ENCODE results near the gene TLR7. TPM values are rescaled to one million over a fixed set of nuclear protein-coding genes. Genes with fewer than 3 reads are reported as not detected.

Gene TLR7
- total and polyA plus RNA-seq, 2 donors (not counting 3 experiments of a cell fraction or from before 2014, with no cell fraction given) = not detected

- ChIA-PET CTCF (interaction anchor here (1.1 kb wide), 1 partner anchor 84 kb away, joined by 3 read pairs; no protein-coding TSS in a partner anchor), POLR2A (no interaction called here)
- H3K9me3 ChIP-seq (replicated peaks; ENCODE audit: control insufficient read depth, insufficient read depth, low read length) = no peaks in the 10 kb centered on the region
- peaks cover 0 to 2% of the 10 kb centered on the region in 2 experiments for H3K27me3 ChIP-seq (ENCODE audit: control insufficient read depth in 2 of 2, insufficient read depth in 2 of 2, low read length in 2 of 2)
- FAIRE-seq = no peak
- intact Hi-C loops (cut with micrococcal nuclease) (no loop called here), dilution Hi-C loops (cut with MboI; ENCODE audit: extremely low pct_ligation_motif_present, low sequenced_read_pairs) (no loop called here)
- no peak for TF ChIP-seq JUN (IDR thresholded peaks at IDR 0.05; ENCODE audit: borderline replicate concordance, insufficient read depth, insufficient read length, low read depth)
- no peak for TF ChIP-seq MYC (IDR thresholded peaks at IDR 0.05; ENCODE audit: low read depth, low read length)
- TF ChIP-seq POLR2A (IDR thresholded peaks at IDR 0.05; ENCODE audit: low read depth, low read length) = no peak
- TF ChIP-seq CTCF (IDR thresholded peaks at IDR 0.05; ENCODE audit: extremely low read depth in 1 of 2, insufficient read depth in 1 of 2, low read depth in 1 of 2, low read length in 2 of 2) = no peak
- no peak overlapping the region for H3K27ac ChIP-seq (ENCODE audit: insufficient read depth, low read depth, low read length)
- no peaks in the 10 kb centered on the region for H3K9me1 ChIP-seq (replicated peaks; ENCODE audit: control insufficient read depth, extremely low read depth, insufficient read depth, low read length)
- no peak overlapping the region for H3K4me3 ChIP-seq (replicated peaks in 1 of 3; ENCODE audit: insufficient read depth in 1 of 3, low read depth in 1 of 3, low read length in 3 of 3)
- no peaks in the 10 kb centered on the region for H4K20me1 ChIP-seq (replicated peaks; ENCODE audit: control insufficient read depth, extremely low read depth, insufficient read depth, low read length)
- no TSS peak for BruUV-seq (replicated peaks)
- peaks cover 2% of the 10 kb centered on the region for H3K4me1 ChIP-seq (ENCODE audit: control insufficient read depth, extremely low read depth, insufficient read depth, low read length)
- H3K79me2 ChIP-seq (ENCODE audit: control insufficient read depth, insufficient read depth, low read length) = no peaks in the 10 kb centered on the region
- no peak for DNase-seq (ENCODE audit: low read depth, low spot score)
- H3K4me2 ChIP-seq (ENCODE audit: insufficient read depth, low read length) = no peak overlapping the region
- no peaks in the 10 kb centered on the region for H3K36me3 ChIP-seq (ENCODE audit: control insufficient read depth in 2 of 2, extremely low read depth in 1 of 2, insufficient read depth in 2 of 2, low read length in 2 of 2)
- H2AFZ ChIP-seq (ENCODE audit: low read depth, low read length) = no peak overlapping the region
- no peak overlapping the region for H3K9ac ChIP-seq (replicated peaks; ENCODE audit: extremely low read depth, insufficient read depth, low read length)
These were observed 31.2 kb downstream of the TLR7 start for GRCh38 chrX:12898073-12898472.

GRCh38 chrX:12899506-12899905 is 32.6 kb downstream of the TLR7 start:
- Histone ChIP-seq H2AFZ (ENCODE audit: low read depth, low read length) (no peak overlapping the region), H4K20me1 (replicated peaks; ENCODE audit: control insufficient read depth, extremely low read depth, insufficient read depth, low read length) (no peaks in the 10 kb centered on the region), H3K4me2 (ENCODE audit: insufficient read depth, low read length) (no peak overlapping the region), H3K9ac (replicated peaks; ENCODE audit: extremely low read depth, insufficient read depth, low read length) (no peak overlapping the region), H3K9me3 (replicated peaks; ENCODE audit: control insufficient read depth, insufficient read depth, low read length) (no peaks in the 10 kb centered on the region), H3K36me3 (ENCODE audit: control insufficient read depth in 2 of 2, extremely low read depth in 1 of 2, insufficient read depth in 2 of 2, low read length in 2 of 2) (no peaks in the 10 kb centered on the region), H3K9me1 (replicated peaks; ENCODE audit: control insufficient read depth, extremely low read depth, insufficient read depth, low read length) (no peaks in the 10 kb centered on the region), H3K4me3 (replicated peaks in 1 of 3; ENCODE audit: insufficient read depth in 1 of 3, low read depth in 1 of 3, low read length in 3 of 3) (no peak overlapping the region), H3K27ac (ENCODE audit: insufficient read depth, low read depth, low read length) (no peak overlapping the region), H3K79me2 (ENCODE audit: control insufficient read depth, insufficient read depth, low read length) (no peaks in the 10 kb centered on the region), H3K27me3 (ENCODE audit: control insufficient read depth in 2 of 2, insufficient read depth in 2 of 2, low read length in 2 of 2) (peaks cover 0 to 2% of the 10 kb centered on the region in 2 experiments), H3K4me1 (ENCODE audit: control insufficient read depth, extremely low read depth, insufficient read depth, low read length) (peaks cover 2% of the 10 kb centered on the region)
- TF ChIP-seq CTCF (IDR thresholded peaks at IDR 0.05; ENCODE audit: extremely low read depth in 1 of 2, insufficient read depth in 1 of 2, low read depth in 1 of 2, low read length in 2 of 2) (no peak), POLR2AphosphoS5 (IDR thresholded peaks at IDR 0.05; ENCODE audit: insufficient read depth, low read depth, low read length) (no peak), GATA2 (IDR thresholded peaks at IDR 0.05; ENCODE audit: insufficient read depth, insufficient read length, low read depth, low read length) (no peak), MAX (IDR thresholded peaks at IDR 0.05; ENCODE audit: insufficient read depth, insufficient read length) (no peak), JUN (IDR thresholded peaks at IDR 0.05; ENCODE audit: borderline replicate concordance, insufficient read depth, insufficient read length, low read depth) (no peak), EZH2 (IDR thresholded peaks at IDR 0.05; ENCODE audit: borderline replicate concordance, low read depth, low read length, severe bottlenecking) (no peak), MYC (IDR thresholded peaks at IDR 0.05; ENCODE audit: low read depth, low read length) (no peak), FOS (IDR thresholded peaks at IDR 0.05; ENCODE audit: borderline replicate concordance, insufficient read depth, low read length) (no peak), POLR2A (IDR thresholded peaks at IDR 0.05; ENCODE audit: low read depth, low read length) (no peak)
- POLR2A ChIA-PET = no interaction called here
- CTCF ChIA-PET = interaction anchor here (1.0 to 2.2 kb wide), 2 partner anchors 10 to 85 kb away, joined by 3 to 25 read pairs; no protein-coding TSS in a partner anchor
- no peak for FAIRE-seq
- BruUV-seq (replicated peaks) = no TSS peak
- DNase-seq (ENCODE audit: low read depth, low spot score) = no peak
- intact Hi-C loops (cut with micrococcal nuclease) = no loop called here
- dilution Hi-C loops (cut with MboI; ENCODE audit: extremely low pct_ligation_motif_present, low sequenced_read_pairs) = no loop called here

Measured in endothelial cell of umbilical vein (primary cell).